ENCODE measurements around the gene HOXD3.

DNA sequence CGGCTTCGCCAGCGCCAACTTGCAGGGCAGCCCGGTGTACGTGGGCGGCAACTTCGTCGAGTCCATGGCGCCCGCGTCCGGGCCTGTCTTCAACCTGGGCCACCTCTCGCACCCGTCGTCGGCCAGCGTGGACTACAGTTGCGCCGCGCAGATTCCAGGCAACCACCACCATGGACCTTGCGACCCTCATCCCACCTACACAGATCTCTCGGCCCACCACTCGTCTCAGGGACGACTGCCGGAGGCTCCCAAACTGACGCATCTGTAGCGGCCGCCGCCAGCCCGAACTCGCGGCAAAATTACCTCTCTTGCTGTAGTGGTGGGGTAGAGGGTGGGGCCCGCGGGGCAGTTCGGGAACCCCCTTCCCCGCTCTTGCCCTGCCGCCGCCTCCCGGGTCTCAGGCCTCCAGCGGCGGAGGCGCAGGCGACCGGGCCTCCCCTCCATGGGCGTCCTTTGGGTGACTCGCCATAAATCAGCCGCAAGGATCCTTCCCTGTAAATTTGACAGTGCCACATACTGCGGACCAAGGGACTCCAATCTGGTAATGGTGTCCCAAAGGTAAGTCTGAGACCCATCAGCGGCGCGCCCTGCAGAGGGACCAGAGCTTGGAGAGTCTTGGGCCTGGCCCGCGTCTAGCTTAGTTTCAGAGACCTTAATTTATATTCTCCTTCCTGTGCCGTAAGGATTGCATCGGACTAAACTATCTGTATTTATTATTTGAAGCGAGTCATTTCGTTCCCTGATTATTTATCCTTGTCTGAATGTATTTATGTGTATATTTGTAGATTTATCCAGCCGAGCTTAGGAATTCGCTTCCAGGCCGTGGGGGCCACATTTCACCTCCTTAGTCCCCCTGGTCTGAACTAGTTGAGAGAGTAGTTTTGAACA, 15.1 kb downstream of the HOXD3 start:
- TF ChIP-seq, protein P1, sequence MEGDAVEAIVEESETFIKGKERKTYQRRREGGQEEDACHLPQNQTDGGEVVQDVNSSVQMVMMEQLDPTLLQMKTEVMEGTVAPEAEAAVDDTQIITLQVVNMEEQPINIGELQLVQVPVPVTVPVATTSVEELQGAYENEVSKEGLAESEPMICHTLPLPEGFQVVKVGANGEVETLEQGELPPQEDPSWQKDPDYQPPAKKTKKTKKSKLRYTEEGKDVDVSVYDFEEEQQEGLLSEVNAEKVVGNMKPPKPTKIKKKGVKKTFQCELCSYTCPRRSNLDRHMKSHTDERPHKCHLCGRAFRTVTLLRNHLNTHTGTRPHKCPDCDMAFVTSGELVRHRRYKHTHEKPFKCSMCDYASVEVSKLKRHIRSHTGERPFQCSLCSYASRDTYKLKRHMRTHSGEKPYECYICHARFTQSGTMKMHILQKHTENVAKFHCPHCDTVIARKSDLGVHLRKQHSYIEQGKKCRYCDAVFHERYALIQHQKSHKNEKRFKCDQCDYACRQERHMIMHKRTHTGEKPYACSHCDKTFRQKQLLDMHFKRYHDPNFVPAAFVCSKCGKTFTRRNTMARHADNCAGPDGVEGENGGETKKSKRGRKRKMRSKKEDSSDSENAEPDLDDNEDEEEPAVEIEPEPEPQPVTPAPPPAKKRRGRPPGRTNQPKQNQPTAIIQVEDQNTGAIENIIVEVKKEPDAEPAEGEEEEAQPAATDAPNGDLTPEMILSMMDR (conservative IDR thresholded peaks at IDR 0.05; ENCODE audit: low read depth in 2 of 2): no peak
- TF ChIP-seq EZH2 (IDR thresholded peaks at IDR 0.05; ENCODE audit: low read depth, unreplicated experiment) (peak; percentile 97), JUNB (IDR thresholded peaks at IDR 0.05; ENCODE audit: unreplicated experiment) (no peak), EZH2phosphoT487 (IDR thresholded peaks at IDR 0.05; ENCODE audit: unreplicated experiment) (peak; percentile 92), POLR2AphosphoS5 (IDR thresholded peaks at IDR 0.05; ENCODE audit: low read depth) (no peak), REST (IDR thresholded peaks at IDR 0.05; ENCODE audit: unreplicated experiment) (no peak)
- TF ChIP-seq, protein P2, sequence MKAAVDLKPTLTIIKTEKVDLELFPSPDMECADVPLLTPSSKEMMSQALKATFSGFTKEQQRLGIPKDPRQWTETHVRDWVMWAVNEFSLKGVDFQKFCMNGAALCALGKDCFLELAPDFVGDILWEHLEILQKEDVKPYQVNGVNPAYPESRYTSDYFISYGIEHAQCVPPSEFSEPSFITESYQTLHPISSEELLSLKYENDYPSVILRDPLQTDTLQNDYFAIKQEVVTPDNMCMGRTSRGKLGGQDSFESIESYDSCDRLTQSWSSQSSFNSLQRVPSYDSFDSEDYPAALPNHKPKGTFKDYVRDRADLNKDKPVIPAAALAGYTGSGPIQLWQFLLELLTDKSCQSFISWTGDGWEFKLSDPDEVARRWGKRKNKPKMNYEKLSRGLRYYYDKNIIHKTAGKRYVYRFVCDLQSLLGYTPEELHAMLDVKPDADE (IDR thresholded peaks at IDR 0.05): no peak
